IPS-18c (cell line): ENCODE measurements around the gene DEGS1.

Experiments
- H3K4me3 ChIP-seq: 2 replicates; pipeline ENCODE4 v1.7.0; 2013; ENCODE audit warnings: low read depth, mild to moderate bottlenecking, low read length, moderate library complexity; ENCODE audit not compliant: insufficient read depth
- H3K9me3 ChIP-seq: one replicate; pipeline ENCODE4 v1.6.1; 2013; ENCODE audit warnings: mild to moderate bottlenecking, low read length, moderate library complexity; ENCODE audit not compliant: control insufficient read depth, insufficient read depth

The DEGS1 gene

GRCh38 chr1:224235813-224236493, 52.9 kb downstream of the DEGS1 start:
- H3K9me3 ChIP-seq = no peaks in the 10 kb centered on the region
- no peak overlapping the region for H3K4me3 ChIP-seq

GRCh38 chr1:224237119-224237881, 54.3 kb downstream of the DEGS1 start:
- no peaks in the 10 kb centered on the region for H3K9me3 ChIP-seq

GRCh38 chr1:224238212-224238611, 55.2 kb downstream of the DEGS1 start:
- no peaks in the 10 kb centered on the region for H3K9me3 ChIP-seq

More at GRCh38 chr1:224237119-224237881, 54.3 kb downstream of the DEGS1 start:
- H3K4me3 ChIP-seq = no peak overlapping the region

GRCh38 chr1:224238756-224239155, 55.7 kb downstream of the DEGS1 start:
- H3K9me3 ChIP-seq = no peaks in the 10 kb centered on the region
- H3K4me3 ChIP-seq = no peak overlapping the region

More at GRCh38 chr1:224238212-224238611, 55.2 kb downstream of the DEGS1 start:
- H3K4me3 ChIP-seq = no peak overlapping the region
